HepG2 (cell line): ENCODE data around the gene NHSL1. TPM values are rescaled to one million over a fixed set of nuclear protein-coding genes. Genes with fewer than 3 reads are reported as not detected.

Source experiments
- BORCS8-MEF2B ChIP-seq: sonication (generic); formaldehyde crosslinking; IDR thresholded peaks from 2 replicates; pipeline ENCODE4 v1.8.0; 2022; ENCODE audit warnings: mild to moderate bottlenecking, missing genetic modification reagents
- EHMT2 ChIP-seq: fragments of 200-600 bp; sonication (generic); IDR thresholded peaks from 2 replicates; pipeline ENCODE4 v1.7.0; 2017; ENCODE audit warnings: antibody characterized with exemption, low read depth, low read length, borderline replicate concordance
- EP300 ChIP-seq, 3 experiments: sonication (generic) in 1 of 3; formaldehyde crosslinking in 1 of 3; IDR thresholded peaks; 2 replicates each; pipeline versions ENCODE4 v1.5.1 to v1.6.1; 2011 to 2020; ENCODE audit warnings: low read depth in 2 of 3, low read length in 2 of 3, borderline replicate concordance in 1 of 3, improper control_type of control experiment in 1 of 3, mild to moderate bottlenecking in 1 of 3, missing genetic modification reagents in 1 of 3, moderate library complexity in 1 of 3
- FOXA1 ChIP-seq, 2 experiments: fragments of 450-650 bp in 1 of 2; sonication (generic) in 1 of 2; formaldehyde crosslinking in 1 of 2; IDR thresholded peaks; 2 replicates each; pipeline versions ENCODE4 v1.4.0 to v1.6.1; 2016 to 2020; ENCODE audit warnings: missing genetic modification reagents in 1 of 2
- FOXA3 ChIP-seq: IDR thresholded peaks from 2 replicates; pipeline ENCODE4 v1.6.1; 2016; ENCODE audit warnings: missing genetic modification reagents, missing compliant biosample characterization
- FOXO1 ChIP-seq: sonication (generic); formaldehyde crosslinking; IDR thresholded peaks from 2 replicates; pipeline ENCODE4 v1.4.0; 2020; ENCODE audit warnings: missing genetic modification reagents
- FOXP1 ChIP-seq, 2 experiments: fragments of 450-650 bp in 1 of 2; IDR thresholded peaks; 2 replicates each; pipeline ENCODE4 v1.6.1; 2017 to 2018; ENCODE audit warnings: antibody characterized with exemption in 1 of 2
- GFI1 ChIP-seq: sonication (generic); formaldehyde crosslinking; IDR thresholded peaks from 2 replicates; pipeline ENCODE4 v1.5.0; 2020; ENCODE audit warnings: missing genetic modification reagents, mild to moderate bottlenecking, borderline replicate concordance
- NCOR1 ChIP-seq: fragments of 200-600 bp; sonication (generic); IDR thresholded peaks from 2 replicates; pipeline ENCODE4 v1.7.0; 2017; ENCODE audit warnings: antibody characterized with exemption, low read length, borderline replicate concordance
- NR2F6 ChIP-seq, 2 experiments: IDR thresholded peaks; 2 replicates each; pipeline ENCODE4 v1.6.1; 2016; ENCODE audit warnings: antibody characterized with exemption in 1 of 2, mild to moderate bottlenecking in 1 of 2
- RFXANK ChIP-seq: IDR thresholded peaks from 2 replicates; pipeline ENCODE4 v1.6.1; 2016
- SAFB2 ChIP-seq: sonication (generic); formaldehyde crosslinking; IDR thresholded peaks from 2 replicates; pipeline ENCODE4 v1.5.1; 2020; ENCODE audit warnings: missing genetic modification reagents, low read depth, mild to moderate bottlenecking, borderline replicate concordance
- SALL1 ChIP-seq: sonication (generic); formaldehyde crosslinking; IDR thresholded peaks from 2 replicates; pipeline ENCODE4 v1.8.0; 2022; ENCODE audit warnings: mild to moderate bottlenecking, missing genetic modification reagents
- SP2 ChIP-seq: sonication (generic); formaldehyde crosslinking; IDR thresholded peaks from 2 replicates; pipeline ENCODE4 v1.5.1; 2020; ENCODE audit warnings: mild to moderate bottlenecking, missing genetic modification reagents
- TEAD3 ChIP-seq: optimal IDR thresholded peaks from 2 replicates; pipeline ENCODE3; 2016; ENCODE audit warnings: borderline replicate concordance
- ZBTB46 ChIP-seq: sonication (generic); formaldehyde crosslinking; IDR thresholded peaks from 2 replicates; pipeline ENCODE4 v1.4.0; 2020; ENCODE audit warnings: mild to moderate bottlenecking, missing genetic modification reagents, borderline replicate concordance
- ZNF180 ChIP-seq: sonication (generic); formaldehyde crosslinking; IDR thresholded peaks from 2 replicates; pipeline ENCODE4 v1.4.0; 2020; ENCODE audit warnings: low read depth, missing genetic modification reagents, borderline replicate concordance
- ZNF329 ChIP-seq: sonication (generic); formaldehyde crosslinking; IDR thresholded peaks from 2 replicates; pipeline ENCODE4 v1.9.0; 2021; ENCODE audit warnings: low read depth, mild to moderate bottlenecking, missing genetic modification reagents
- ZNF367 ChIP-seq: sonication (generic); formaldehyde crosslinking; IDR thresholded peaks from 2 replicates; pipeline ENCODE4 v1.4.0; 2020; ENCODE audit warnings: missing genetic modification reagents, borderline replicate concordance
- ZNF468 ChIP-seq: sonication (generic); formaldehyde crosslinking; IDR thresholded peaks from 2 replicates; pipeline ENCODE4 v1.8.0; 2022; ENCODE audit warnings: mild to moderate bottlenecking, moderate library complexity, missing genetic modification reagents
- ZNF672 ChIP-seq: sonication (generic); formaldehyde crosslinking; IDR thresholded peaks from 2 replicates; pipeline ENCODE4 v1.8.1; 2022; ENCODE audit warnings: missing genetic modification reagents
- ZNF713 ChIP-seq: sonication (generic); formaldehyde crosslinking; IDR thresholded peaks from 2 replicates; pipeline ENCODE4 v1.4.0; 2020; ENCODE audit warnings: mild to moderate bottlenecking, missing genetic modification reagents
- ZNF772 ChIP-seq: sonication (generic); formaldehyde crosslinking; IDR thresholded peaks from 2 replicates; pipeline ENCODE4 v1.5.0; 2020; ENCODE audit warnings: mild to moderate bottlenecking, missing genetic modification reagents
- polyA plus RNA-seq, 8 experiments: library from polyadenylated mRNA; depleted of rRNA in 3 of 8; stranded (reverse) in 7 of 8; unstranded in 1 of 8; fragments of >200 nt; fragmentation: Illumina TruSeq in 4 of 8; extraction: Trizol in 4 of 8; gene quantifications; 2 replicates each; pipeline versions ENCODE4 v1.2.1 to v1.2.3, GENCODE V29; 2011 to 2016; ENCODE audit warnings: low read depth in 4 of 8, missing spikeins in 1 of 8, mixed read lengths in 1 of 8; ENCODE audit not compliant: insufficient read depth in 1 of 8
- total RNA-seq, 5 experiments: library from RNA; depleted of rRNA; stranded (reverse); fragments of >200 nt; fragmentation: Illumina TruSeq; extraction: Trizol; gene quantifications; 2 replicates each; pipeline ENCODE4 v1.2.3, GENCODE V29; 2016; ENCODE audit warnings: low read depth in 1 of 5
- TF ChIP-seq, protein P1 (sequence below): sonication (generic); formaldehyde crosslinking; IDR thresholded peaks from 2 replicates; pipeline ENCODE4 v1.4.0; 2020; ENCODE audit warnings: missing genetic modification reagents
- TF ChIP-seq, protein P2 (sequence below): sonication (generic); formaldehyde crosslinking; IDR thresholded peaks from 2 replicates; pipeline ENCODE4 v1.4.0; 2020; ENCODE audit warnings: low read depth, mild to moderate bottlenecking, missing genetic modification reagents

NHSL1 gene
- total and polyA plus RNA-seq, 2 of the 13 experiments (the other 11 are each of a cell fraction or from before 2014, with no cell fraction given) = 24.9 to 53.6 TPM

GRCh38 chr6:138526822-138527235 is 27.5 kb upstream of the NHSL1 start (continued):
- TF ChIP-seq NCOR1 (peak; percentile 12; the same call in 1 of the 2 replicates), ZNF672 (CRISPR knock-in tag) (no peak), EP300 (IDR thresholded peaks at IDR 0.05; ENCODE audit: low read depth in 2 of 2, low read length in 2 of 2) (peak in 1 of 2 experiments; percentile 69; a peak in 2 of 4 replicates), EP300 (CRISPR knock-in tag; IDR thresholded peaks at IDR 0.05; ENCODE audit: borderline replicate concordance) (no peak), FOXP1 (IDR thresholded peaks at IDR 0.05) (no peak), FOXP1 (CRISPR knock-in tag; IDR thresholded peaks at IDR 0.05) (peak; percentile 51; the same call in 1 of the 2 replicates), RFXANK (CRISPR knock-in tag) (no peak), BORCS8-MEF2B (no peak), SAFB2 (no peak), ZNF713 (CRISPR knock-in tag) (no peak), TEAD3 (CRISPR knock-in tag) (peak; percentile 67), ZNF180 (no peak), EHMT2 (no peak), ZNF772 (0 out of 2 replicates have a peak, but pooled peaks have one; percentile 26), FOXA3 (CRISPR knock-in tag) (peak; percentile 89), ZNF329 (CRISPR knock-in tag) (no peak), ZNF367 (CRISPR knock-in tag) (peak; percentile 58; the same call in 1 of the 2 replicates), NR2F6 (IDR thresholded peaks at IDR 0.05) (peak; percentile 70), NR2F6 (CRISPR knock-in tag; IDR thresholded peaks at IDR 0.05) (peak; percentile 82), ZBTB46 (CRISPR knock-in tag) (no peak), SP2 (CRISPR knock-in tag) (no peak), SALL1 (peak; percentile 87), GFI1 (CRISPR knock-in tag) (peak; percentile 95), ZNF468 (CRISPR knock-in tag) (no peak), FOXO1 (no peak; the same call in 1 of the 2 replicates), FOXA1 (IDR thresholded peaks at IDR 0.05) (no peak), FOXA1 (CRISPR knock-in tag; IDR thresholded peaks at IDR 0.05) (peak; percentile 93)
- TF ChIP-seq, protein P1, sequence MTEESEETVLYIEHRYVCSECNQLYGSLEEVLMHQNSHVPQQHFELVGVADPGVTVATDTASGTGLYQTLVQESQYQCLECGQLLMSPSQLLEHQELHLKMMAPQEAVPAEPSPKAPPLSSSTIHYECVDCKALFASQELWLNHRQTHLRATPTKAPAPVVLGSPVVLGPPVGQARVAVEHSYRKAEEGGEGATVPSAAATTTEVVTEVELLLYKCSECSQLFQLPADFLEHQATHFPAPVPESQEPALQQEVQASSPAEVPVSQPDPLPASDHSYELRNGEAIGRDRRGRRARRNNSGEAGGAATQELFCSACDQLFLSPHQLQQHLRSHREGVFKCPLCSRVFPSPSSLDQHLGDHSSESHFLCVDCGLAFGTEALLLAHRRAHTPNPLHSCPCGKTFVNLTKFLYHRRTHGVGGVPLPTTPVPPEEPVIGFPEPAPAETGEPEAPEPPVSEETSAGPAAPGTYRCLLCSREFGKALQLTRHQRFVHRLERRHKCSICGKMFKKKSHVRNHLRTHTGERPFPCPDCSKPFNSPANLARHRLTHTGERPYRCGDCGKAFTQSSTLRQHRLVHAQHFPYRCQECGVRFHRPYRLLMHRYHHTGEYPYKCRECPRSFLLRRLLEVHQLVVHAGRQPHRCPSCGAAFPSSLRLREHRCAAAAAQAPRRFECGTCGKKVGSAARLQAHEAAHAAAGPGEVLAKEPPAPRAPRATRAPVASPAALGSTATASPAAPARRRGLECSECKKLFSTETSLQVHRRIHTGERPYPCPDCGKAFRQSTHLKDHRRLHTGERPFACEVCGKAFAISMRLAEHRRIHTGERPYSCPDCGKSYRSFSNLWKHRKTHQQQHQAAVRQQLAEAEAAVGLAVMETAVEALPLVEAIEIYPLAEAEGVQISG (CRISPR knock-in tag) = peak; percentile 63
- TF ChIP-seq, protein P2, sequence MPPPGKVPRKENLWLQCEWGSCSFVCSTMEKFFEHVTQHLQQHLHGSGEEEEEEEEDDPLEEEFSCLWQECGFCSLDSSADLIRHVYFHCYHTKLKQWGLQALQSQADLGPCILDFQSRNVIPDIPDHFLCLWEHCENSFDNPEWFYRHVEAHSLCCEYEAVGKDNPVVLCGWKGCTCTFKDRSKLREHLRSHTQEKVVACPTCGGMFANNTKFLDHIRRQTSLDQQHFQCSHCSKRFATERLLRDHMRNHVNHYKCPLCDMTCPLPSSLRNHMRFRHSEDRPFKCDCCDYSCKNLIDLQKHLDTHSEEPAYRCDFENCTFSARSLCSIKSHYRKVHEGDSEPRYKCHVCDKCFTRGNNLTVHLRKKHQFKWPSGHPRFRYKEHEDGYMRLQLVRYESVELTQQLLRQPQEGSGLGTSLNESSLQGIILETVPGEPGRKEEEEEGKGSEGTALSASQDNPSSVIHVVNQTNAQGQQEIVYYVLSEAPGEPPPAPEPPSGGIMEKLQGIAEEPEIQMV (CRISPR knock-in tag) = no peak
